IPS-NIHi7 (cell line): ENCODE measurements around the gene NAXD.
"Not testable (repeated sequence)": the region's sequence is repeated elsewhere in the genome, so short reads cannot be mapped to it uniquely, and the experiment has no call there.

Source experiments
- DNase-seq: peaks from one replicate; pipeline ENCODE4 v3.0.0; 2012; ENCODE audit warnings: mixed read lengths; ENCODE audit errors: extremely low spot score

NAXD gene

GRCh38 chr13:110627761-110628476 lies 12.6 kb downstream of the NAXD start:
- no peak for DNase-seq

- no peak for DNase-seq
Measured at GRCh38 chr13:110628477-110628793, 13.1 kb downstream of the NAXD start.

GRCh38 chr13:110628952-110629701 lies 13.8 kb downstream of the NAXD start:
- DNase-seq, result no peak

- DNase-seq, result no peak
Measured at GRCh38 chr13:110629735-110630134, 14.4 kb downstream of the NAXD start.

- DNase-seq, result no peak
Measured at GRCh38 chr13:110630566-110631119, 15.3 kb downstream of the NAXD start.

- DNase-seq, result not testable (repeated sequence)
Measured at GRCh38 chr13:110632255-110632654, 16.9 kb downstream of the NAXD start.

- no peak for DNase-seq
Measured at GRCh38 chr13:110633776-110634175, 18.4 kb downstream of the NAXD start.

- DNase-seq, result no peak
Measured at GRCh38 chr13:110634558-110634957, 19.2 kb downstream of the NAXD start.

GRCh38 chr13:110635405-110636002 lies 20.2 kb downstream of the NAXD start:
- DNase-seq, result no peak

- DNase-seq, result no peak
Measured at GRCh38 chr13:110636053-110636475, 20.7 kb downstream of the NAXD start.

- DNase-seq, result no peak
Measured at GRCh38 chr13:110636701-110637201, 21.4 kb downstream of the NAXD start.

- no peak for DNase-seq
Measured at GRCh38 chr13:110637275-110637674, 21.9 kb downstream of the NAXD start.

- no peak for DNase-seq
Measured at GRCh38 chr13:110637747-110638146, 22.4 kb downstream of the NAXD start.

GRCh38 chr13:110638257-110638656 lies 22.9 kb downstream of the NAXD start:
- DNase-seq, result no peak

- DNase-seq, result no peak
Measured at GRCh38 chr13:110638814-110639806, 23.8 kb downstream of the NAXD start.

- no peak for DNase-seq
Measured at GRCh38 chr13:110639935-110640334, 24.6 kb downstream of the NAXD start.

- DNase-seq, result no peak
Measured at GRCh38 chr13:110640591-110641029, 25.3 kb downstream of the NAXD start.

GRCh38 chr13:110641055-110642015 lies 26.0 kb downstream of the NAXD start:
- DNase-seq, result no peak

GRCh38 chr13:110642291-110642981 lies 27.1 kb downstream of the NAXD start:
- no peak for DNase-seq
